ENCODE results near the gene SELENOP. TPM values are rescaled to one million over a fixed set of nuclear protein-coding genes. Genes with fewer than 3 reads are reported as not detected.

The SELENOP gene
- total RNA-seq, 1 experiment from 2014 or later = 8.5 TPM

- Histone ChIP-seq H3K23me2 (ENCODE audit: insufficient read length, low read depth, low read length, poor library complexity, severe bottlenecking) (no peaks in the 10 kb centered on the region), H4K8ac (replicated peaks; ENCODE audit: insufficient read length, low read depth, low read length) (no peak overlapping the region), H2BK12ac (ENCODE audit: insufficient read length, low read depth, low read length) (no peak overlapping the region), H3K4ac (ENCODE audit: low read depth, low read length) (no peak overlapping the region), H3K9ac (ENCODE audit: extremely low read depth, insufficient read length, low read length) (no peak overlapping the region), H3K23ac (ENCODE audit: insufficient read length, low read depth, low read length) (no peak overlapping the region), H3K56ac (ENCODE audit: insufficient read length, low read depth, low read length) (no peak overlapping the region), H2BK120ac (ENCODE audit: low read depth, low read length, poor library complexity, severe bottlenecking) (no peak overlapping the region), H3K9me3 (ENCODE audit: control insufficient read depth, low read depth, low read length) (no peaks in the 10 kb centered on the region), H2BK5ac (ENCODE audit: insufficient read length, low read length) (no peak overlapping the region), H2AFZ (ENCODE audit: low read length) (no peak overlapping the region), H3K79me2 (ENCODE audit: insufficient read depth, low read length) (no peaks in the 10 kb centered on the region), H4K91ac (ENCODE audit: insufficient read length, low read depth, low read length) (no peak overlapping the region), H4K20me1 (ENCODE audit: control insufficient read depth, insufficient read depth, insufficient read length) (no peaks in the 10 kb centered on the region), H2AK5ac (ENCODE audit: insufficient read length, low read length) (no peak overlapping the region), H2BK20ac (ENCODE audit: low read depth, low read length, poor library complexity, severe bottlenecking) (no peak overlapping the region), H2BK15ac (ENCODE audit: low read depth, low read length) (no peak overlapping the region), H3K4me1 (ENCODE audit: insufficient read depth, low read length) (no peaks in the 10 kb centered on the region), H3K27me3 (ENCODE audit: insufficient read depth, low read length) (no peaks in the 10 kb centered on the region), H4K5ac (ENCODE audit: insufficient read length, low read depth, low read length) (no peak overlapping the region), H3K4me2 (ENCODE audit: insufficient read depth, insufficient read length, low read length) (no peak overlapping the region), H3T11ph (ENCODE audit: low read length) (no peak overlapping the region), H3K79me1 (ENCODE audit: insufficient read depth, low read depth, low read length, poor library complexity, severe bottlenecking) (no peaks in the 10 kb centered on the region), H3K14ac (ENCODE audit: insufficient read depth, low read length) (no peak overlapping the region), H3K27ac (ENCODE audit: insufficient read length, low read depth, low read length) (no peak overlapping the region), H3K18ac (ENCODE audit: insufficient read length, low read depth, low read length) (no peak overlapping the region)
- WGBS (ENCODE audit: extremely low coverage, insufficient read length, low lambda C conversion rate) = 100% methylated on average over 1 of the region's 3 CpGs
- Mint-ChIP-seq H3K4me3 (no peak overlapping the region), H3K27me3 (ENCODE audit: low read depth) (no peaks in the 10 kb centered on the region), H3K9me3 (peaks cover 3 to 8% of the 10 kb centered on the region in 2 experiments; a peak in 4 of 5 replicates), H3K36me3 (ENCODE audit: insufficient read depth in 1 of 3, low read depth in 3 of 3) (no peaks in the 10 kb centered on the region), H3K27ac (no peak overlapping the region), H3K4me1 (no peaks in the 10 kb centered on the region)
- no peak for DNase-seq
- no peak for TF ChIP-seq CTCF (conservative IDR thresholded peaks at IDR 0.05)
These were observed 32.1 kb upstream of the SELENOP start for GRCh38 chr5:42843675-42844292.
